KMS-11 (cell line): ENCODE data around the gene CIB2.

Source experiments
- H2AFZ ChIP-seq: fragments of 200-600 bp; sonication (generic); 2 replicates; pipeline ENCODE4 v1.6.1; 2016; ENCODE audit warnings: antibody characterized with exemption, mixed run types, low read depth
- H3K27ac ChIP-seq: fragments of 200-600 bp; sonication (generic); 2 replicates; pipeline ENCODE4 v1.6.1; 2016; ENCODE audit warnings: mild to moderate bottlenecking, mixed run types
- H3K27me3 ChIP-seq: fragments of 200-600 bp; sonication (generic); 2 replicates; pipeline ENCODE4 v1.6.1; 2017; ENCODE audit warnings: mild to moderate bottlenecking, low read depth, mixed run types, moderate library complexity; ENCODE audit not compliant: insufficient read depth
- H3K36me3 ChIP-seq: fragments of 200-600 bp; sonication (generic); 2 replicates; pipeline ENCODE4 v1.6.1; 2017; ENCODE audit warnings: mild to moderate bottlenecking, mixed run types; ENCODE audit not compliant: insufficient read depth
- H3K4me1 ChIP-seq: fragments of 200-600 bp; sonication (generic); 2 replicates; pipeline ENCODE4 v1.6.1; 2016; ENCODE audit warnings: mild to moderate bottlenecking, low read depth, mixed run types; ENCODE audit not compliant: poor library complexity, severe bottlenecking
- H3K4me2 ChIP-seq: fragments of 200-600 bp; sonication (generic); 2 replicates; pipeline ENCODE4 v1.7.0; 2016; ENCODE audit warnings: mild to moderate bottlenecking, mixed run types
- H3K4me3 ChIP-seq: fragments of 200-600 bp; sonication (generic); IDR thresholded peaks from 2 replicates; pipeline ENCODE4 v1.6.1; 2017; ENCODE audit warnings: low read depth, low read length, mixed read lengths; ENCODE audit not compliant: insufficient read depth
- H3K79me2 ChIP-seq: fragments of 200-600 bp; sonication (generic); 2 replicates; pipeline ENCODE4 v1.6.1; 2016; ENCODE audit warnings: low read depth, mixed run types; ENCODE audit not compliant: insufficient read depth
- H3K9ac ChIP-seq: fragments of 200-600 bp; sonication (generic); 2 replicates; pipeline ENCODE4 v1.6.1; 2016; ENCODE audit warnings: mild to moderate bottlenecking, mixed run types
- H4K20me1 ChIP-seq: fragments of 200-600 bp; sonication (generic); 2 replicates; pipeline ENCODE4 v1.6.1; 2016; ENCODE audit warnings: mild to moderate bottlenecking, mixed run types; ENCODE audit not compliant: insufficient read depth
- CTCF ChIP-seq: fragments of 200-600 bp; sonication (generic); conservative IDR thresholded peaks from 2 replicates; pipeline ENCODE4 v1.6.1; 2017; ENCODE audit warnings: low read depth, mild to moderate bottlenecking, antibody characterized with exemption, low read length, moderate library complexity, mixed read lengths

CIB2 gene

GRCh38 chr15:78149068-78149804 lies 18.0 kb upstream of the CIB2 start, which contains the start of gene IDH3A:
Gene IDH3A (plus strand): TSS chr15:78149362. CDS start chr15:78149404, 42 bp downstream.
- no peaks in the 10 kb centered on the region for H3K36me3 ChIP-seq
- peaks cover 26% of the 10 kb centered on the region for H3K4me1 ChIP-seq
- peak within 1 kb of the TSS; percentile 53; the same call in 1 of the 2 replicates for H3K9ac ChIP-seq
- peak within 1 kb of the TSS; percentile 76 for H2AFZ ChIP-seq
- H3K27me3 ChIP-seq = no peaks in the 10 kb centered on the region
- peaks cover 38% of the 10 kb centered on the region; the same call in 1 of the 2 replicates for H3K79me2 ChIP-seq
- no peak within 1 kb of the TSS for H3K4me3 ChIP-seq
- TF ChIP-seq CTCF = no peak
- peak within 1 kb of the TSS; percentile 71 for H3K4me2 ChIP-seq
- no peak within 1 kb of the TSS for H3K27ac ChIP-seq
- H4K20me1 ChIP-seq = 0 out of 2 replicates have a peak, but pooled peaks cover under 1% of the 10 kb centered on the region

GRCh38 chr15:78148392-78149067 lies 17.3 kb upstream of the CIB2 start:
- peak overlapping the region; percentile 71 for H3K4me2 ChIP-seq
- TF ChIP-seq CTCF = no peak
- peaks cover 26% of the 10 kb centered on the region for H3K4me1 ChIP-seq
- no peak overlapping the region for H3K4me3 ChIP-seq
- H4K20me1 ChIP-seq = no peaks in the 10 kb centered on the region
- H3K36me3 ChIP-seq = no peaks in the 10 kb centered on the region
- H2AFZ ChIP-seq = peak overlapping the region; percentile 76
- peaks cover 34% of the 10 kb centered on the region; the same call in 1 of the 2 replicates for H3K79me2 ChIP-seq
- H3K27me3 ChIP-seq = no peaks in the 10 kb centered on the region
- H3K9ac ChIP-seq = peak overlapping the region; percentile 39; the same call in 1 of the 2 replicates
- H3K27ac ChIP-seq = no peak overlapping the region

- peaks cover 24% of the 10 kb centered on the region; the same call in 1 of the 2 replicates for H3K79me2 ChIP-seq
- no peaks in the 10 kb centered on the region for H3K36me3 ChIP-seq
- no peaks in the 10 kb centered on the region for H3K27me3 ChIP-seq
- H3K4me2 ChIP-seq = no peak overlapping the region
- H3K4me1 ChIP-seq = peaks cover 26% of the 10 kb centered on the region
- no peak overlapping the region for H3K4me3 ChIP-seq
- H4K20me1 ChIP-seq = no peaks in the 10 kb centered on the region
- no peak for TF ChIP-seq CTCF
- H3K27ac ChIP-seq = no peak overlapping the region
- no peak overlapping the region for H2AFZ ChIP-seq
- H3K9ac ChIP-seq = no peak overlapping the region
Observed at GRCh38 chr15:78147566-78147965, 16.3 kb upstream of the CIB2 start.

- no peak overlapping the region for H3K4me3 ChIP-seq
- H3K79me2 ChIP-seq = peaks cover 18% of the 10 kb centered on the region; the same call in 1 of the 2 replicates
- H3K9ac ChIP-seq = no peak overlapping the region
- H3K4me2 ChIP-seq = no peak overlapping the region
- TF ChIP-seq CTCF = no peak
- no peaks in the 10 kb centered on the region for H3K27me3 ChIP-seq
- H3K36me3 ChIP-seq = no peaks in the 10 kb centered on the region
- no peak overlapping the region for H3K27ac ChIP-seq
- H2AFZ ChIP-seq = no peak overlapping the region
- no peaks in the 10 kb centered on the region for H4K20me1 ChIP-seq
- peaks cover 24% of the 10 kb centered on the region for H3K4me1 ChIP-seq
Observed at GRCh38 chr15:78146425-78147154, 15.3 kb upstream of the CIB2 start.
